Inferior parietal cortex (tissue), 1 donor: Measurements from ENCODE around the gene RNH1.
"Not testable (repeated sequence)": the region's sequence is repeated elsewhere in the genome, so short reads cannot be mapped to it uniquely, and the experiment has no call there.

Source experiments
- DNase-seq: peaks from one replicate; pipeline ENCODE4 v3.0.0-alpha.2; 2016; ENCODE audit errors: extremely low spot score

Gene RNH1

GRCh38 chr11:520428-521176 lies 13.6 kb upstream of the RNH1 start:
- no peak for DNase-seq

GRCh38 chr11:518463-519202 lies 11.6 kb upstream of the RNH1 start:
- peak; percentile 84 for DNase-seq

- DNase-seq = not testable (repeated sequence)
These were observed 10.1 kb upstream of the RNH1 start for GRCh38 chr11:516918-517685.

GRCh38 chr11:516400-516799 lies 9.4 kb upstream of the RNH1 start:
- no peak for DNase-seq

- DNase-seq = no peak
These were observed 8.1 kb upstream of the RNH1 start for GRCh38 chr11:515131-515530.

GRCh38 chr11:514606-515005 lies 7.6 kb upstream of the RNH1 start:
- no peak for DNase-seq

GRCh38 chr11:512761-513595 lies 5.9 kb upstream of the RNH1 start:
- DNase-seq = no peak

GRCh38 chr11:508956-509355 lies 1.9 kb upstream of the RNH1 start:
- no peak for DNase-seq

GRCh38 chr11:507727-508515 lies 879 bp upstream of the RNH1 start:
- no peak for DNase-seq

- peak; percentile 96 for DNase-seq
These were observed 626 bp downstream of the RNH1 start for GRCh38 chr11:506238-506994.

GRCh38 chr11:504994-505344 lies 2.1 kb downstream of the RNH1 start:
- no peak for DNase-seq

- DNase-seq = peak; percentile 15
These were observed 2.7 kb downstream of the RNH1 start for GRCh38 chr11:504053-504993.

- DNase-seq = peak; percentile 62
These were observed 3.7 kb downstream of the RNH1 start for GRCh38 chr11:503179-503981.

- no peak for DNase-seq
These were observed 4.5 kb downstream of the RNH1 start for GRCh38 chr11:502288-503178.

- no peak for DNase-seq
These were observed 5.3 kb downstream of the RNH1 start for GRCh38 chr11:501683-502287.

- DNase-seq = no peak
These were observed 5.9 kb downstream of the RNH1 start for GRCh38 chr11:501001-501682.
